ENCODE data around the gene NFASC.

NFASC gene

DNA sequence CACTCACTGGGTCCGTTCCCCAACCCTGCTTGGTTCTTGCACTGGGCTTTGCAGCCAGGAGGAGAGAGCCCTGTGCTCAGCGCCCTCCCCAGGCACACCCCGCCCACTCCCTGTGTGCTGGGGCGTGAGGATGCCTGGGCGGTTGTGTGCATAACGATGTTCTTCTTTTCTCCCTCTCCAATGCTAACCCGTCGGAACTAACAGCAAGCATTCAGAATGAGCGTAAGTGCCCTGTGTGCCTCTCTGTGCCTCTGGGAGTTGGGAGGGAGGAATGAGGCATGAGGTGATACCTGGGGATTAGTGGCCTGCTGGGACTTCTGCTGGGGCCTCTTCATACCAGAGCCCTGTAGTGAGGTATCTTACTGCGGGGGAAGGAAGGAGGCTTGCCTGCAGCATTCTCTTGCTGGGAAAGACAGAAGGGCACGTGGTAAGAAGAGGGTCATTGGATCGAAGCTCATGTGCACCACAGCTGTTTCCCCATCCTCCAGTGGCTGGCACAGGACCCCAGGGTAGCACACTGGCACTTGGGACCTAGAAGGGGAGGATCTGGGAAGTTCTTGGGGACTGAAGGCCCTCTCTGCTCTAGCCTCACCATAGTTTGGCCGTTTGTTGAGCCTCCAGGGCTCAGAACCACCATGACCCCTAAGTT lies 79.8 kb downstream of the NFASC start:
- in situ Hi-C loops (cut with HindIII; ENCODE audit: low sequenced_read_pairs) = loop anchor here (25.0 kb wide), 1 partner anchor 413 kb away; no protein-coding TSS in a partner anchor

- in situ Hi-C loops (cut with HindIII; ENCODE audit: low sequenced_read_pairs) = loop anchor here (25.0 kb wide), 1 partner anchor 421 kb away; no protein-coding TSS in a partner anchor
Observed at GRCh38 chr1:204958317-204959307, 88.0 kb downstream of the NFASC start.

DNA sequence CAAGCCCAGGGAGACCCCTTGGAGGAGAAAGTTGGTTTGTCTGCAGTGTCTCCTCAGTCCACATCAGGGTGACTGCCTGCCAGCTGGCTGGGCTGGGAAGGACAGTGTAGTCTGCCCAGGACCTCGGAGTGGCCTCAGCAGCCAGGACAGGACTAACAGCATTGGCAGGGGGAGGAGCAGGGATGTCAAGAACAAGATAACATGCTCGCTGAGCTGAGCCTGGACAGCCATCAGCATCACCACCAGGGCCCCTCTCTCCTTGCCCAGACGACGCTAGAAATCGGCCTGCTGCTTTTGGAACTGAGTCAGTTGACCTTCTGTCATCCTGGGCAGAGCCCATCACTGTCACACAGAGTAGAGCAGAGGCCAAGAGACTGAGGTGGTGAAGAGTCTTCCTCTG lies 88.7 kb downstream of the NFASC start:
- in situ Hi-C loops (cut with HindIII; ENCODE audit: low sequenced_read_pairs) = loop anchor here (25.0 kb wide), 1 partner anchor 422 kb away; no protein-coding TSS in a partner anchor

DNA sequence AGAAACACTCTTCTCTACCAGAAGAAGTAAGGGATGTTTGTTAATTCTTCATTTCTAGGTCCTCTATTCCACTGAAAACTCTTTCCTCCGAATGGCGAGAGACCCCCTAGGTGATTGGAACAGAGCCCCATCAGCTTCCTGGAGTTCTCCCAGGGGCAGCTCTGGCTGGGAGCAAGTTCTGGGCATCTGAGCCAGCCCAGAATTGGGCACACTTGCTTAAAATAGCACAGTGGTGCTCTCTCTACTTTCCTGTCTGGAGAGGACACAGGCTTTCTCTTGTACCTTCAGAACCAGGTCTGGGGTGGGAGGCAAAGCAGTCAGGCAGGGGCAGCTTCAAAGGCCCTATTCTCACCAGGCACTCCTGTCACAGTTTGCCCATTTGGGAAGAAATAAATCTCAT lies 89.2 kb downstream of the NFASC start:
- in situ Hi-C loops (cut with HindIII; ENCODE audit: low sequenced_read_pairs) = loop anchor here (25.0 kb wide), 1 partner anchor 423 kb away; no protein-coding TSS in a partner anchor

DNA sequence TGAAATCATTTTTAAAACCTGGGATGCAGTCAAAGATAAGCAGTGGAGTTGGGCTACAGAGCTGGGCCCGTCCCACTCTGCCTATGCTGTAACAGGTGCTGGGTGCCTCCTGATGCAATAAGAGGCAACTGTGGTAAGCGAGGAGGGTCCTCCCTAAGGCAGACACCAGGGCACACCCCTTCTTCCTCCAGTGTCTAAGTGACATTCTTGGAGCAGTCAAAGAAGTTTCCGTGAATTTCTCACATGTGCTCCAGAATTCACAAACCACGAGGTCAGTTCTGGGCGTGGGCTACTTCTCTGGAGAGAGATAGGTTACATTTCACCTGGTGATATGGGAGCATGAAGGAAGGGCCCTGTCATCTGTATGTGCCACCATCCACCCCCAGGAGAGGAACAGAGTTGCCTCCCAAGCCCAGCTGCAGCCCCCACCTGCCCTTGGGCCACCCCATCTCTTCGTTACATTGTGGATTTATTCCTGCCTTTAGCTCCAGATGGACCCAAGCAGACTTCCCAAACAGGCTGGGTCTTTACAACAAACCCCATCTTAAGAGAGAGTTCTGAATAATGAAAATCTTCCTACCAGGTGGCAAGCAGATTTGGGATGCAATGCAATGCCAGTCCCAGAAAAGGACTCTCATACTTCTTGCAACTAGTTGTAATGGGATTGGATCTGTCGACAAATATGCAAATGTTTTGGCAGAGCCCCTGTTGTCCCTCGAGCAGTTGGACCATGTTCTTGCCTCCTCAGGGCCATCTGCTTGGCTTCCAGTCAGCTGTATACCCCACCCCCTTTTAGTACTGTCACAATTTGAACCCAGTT lies 89.9 kb downstream of the NFASC start:
- in situ Hi-C loops (cut with HindIII; ENCODE audit: low sequenced_read_pairs) = loop anchor here (25.0 kb wide), 1 partner anchor 423 kb away; no protein-coding TSS in a partner anchor

DNA sequence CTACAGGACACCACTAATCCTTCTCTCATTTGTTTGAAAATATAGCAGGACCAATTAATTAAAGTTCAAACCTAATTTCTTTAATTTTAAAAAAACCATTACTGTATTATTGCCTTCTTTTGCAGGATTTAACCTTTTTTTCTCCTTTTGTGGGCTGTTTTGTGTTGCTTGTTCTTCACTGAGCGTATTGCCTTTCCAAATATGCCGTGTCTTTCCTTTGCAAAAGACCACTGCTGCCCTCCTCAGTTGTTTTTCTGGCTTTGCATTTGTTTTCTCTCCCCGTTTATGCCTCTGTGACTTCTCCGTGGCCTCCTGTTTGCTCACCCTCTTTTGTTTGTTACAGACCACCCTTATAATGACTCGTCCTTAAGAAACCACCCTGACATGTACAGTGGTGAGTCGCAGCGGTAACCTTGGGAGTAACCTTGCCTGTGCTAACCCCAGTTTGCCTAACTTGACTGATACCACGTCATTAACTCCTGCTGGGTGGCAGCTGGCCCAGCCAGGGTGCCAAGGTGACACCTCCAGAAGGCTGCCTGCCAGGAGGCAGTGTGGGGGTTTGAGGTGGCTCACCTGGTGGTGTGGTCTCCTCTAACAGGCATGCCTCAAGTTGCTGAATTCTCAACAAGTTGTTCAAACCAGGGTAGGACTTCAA lies 91.2 kb downstream of the NFASC start:
- in situ Hi-C loops (cut with HindIII; ENCODE audit: low sequenced_read_pairs) = loop anchor here (25.0 kb wide), 1 partner anchor 425 kb away; no protein-coding TSS in a partner anchor

GRCh38 chr1:204962742-204963632 lies 92.3 kb downstream of the NFASC start:
- in situ Hi-C loops (cut with HindIII; ENCODE audit: low sequenced_read_pairs) = loop anchor here (25.0 kb wide), 1 partner anchor 426 kb away; no protein-coding TSS in a partner anchor

DNA sequence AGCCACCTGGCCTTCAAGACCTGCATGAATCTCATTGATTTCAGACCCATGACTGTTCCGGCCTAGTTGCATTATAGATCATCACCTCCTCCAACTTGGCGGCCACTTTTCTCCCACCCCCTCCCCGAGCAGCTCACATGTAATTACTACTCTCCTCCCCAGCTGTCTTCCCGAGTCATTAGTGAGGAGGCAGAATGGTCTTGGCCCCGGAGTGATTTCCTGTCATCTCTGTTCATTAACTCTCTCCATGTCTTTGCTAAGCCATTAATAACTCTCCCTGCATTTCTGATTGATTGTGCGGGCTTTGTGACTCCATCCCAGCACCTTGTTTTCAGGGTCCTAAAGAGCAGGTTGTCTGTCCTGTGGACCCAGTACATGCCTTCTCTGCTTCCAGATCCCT lies 96.8 kb downstream of the NFASC start:
- in situ Hi-C loops (cut with HindIII; ENCODE audit: low sequenced_read_pairs) = loop anchor here (25.0 kb wide), 1 partner anchor 430 kb away; no protein-coding TSS in a partner anchor

- in situ Hi-C loops (cut with HindIII; ENCODE audit: low sequenced_read_pairs) = loop anchor here (25.0 kb wide), 1 partner anchor 431 kb away; no protein-coding TSS in a partner anchor
Observed at GRCh38 chr1:204968135-204968534, 97.5 kb downstream of the NFASC start.

DNA sequence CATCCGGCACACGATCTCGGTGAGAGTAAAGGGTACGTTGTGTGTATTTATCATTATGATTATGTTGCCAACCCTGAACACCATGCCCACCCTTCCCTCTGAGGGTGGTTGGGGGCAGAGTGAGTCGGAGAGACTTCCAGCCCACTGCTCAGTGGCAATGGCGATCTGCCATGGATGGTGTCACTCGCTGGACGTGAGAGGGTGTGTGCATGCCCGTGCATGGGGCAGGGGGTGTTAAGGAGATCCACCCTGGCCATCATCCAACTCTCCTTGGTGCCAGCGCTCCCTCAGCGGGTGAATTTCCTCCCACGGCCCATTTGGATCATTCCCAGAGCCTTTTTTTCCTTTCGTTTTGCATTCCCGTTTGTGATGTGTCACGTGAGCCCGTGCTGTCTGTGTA lies 98.3 kb downstream of the NFASC start:
- in situ Hi-C loops (cut with HindIII; ENCODE audit: low sequenced_read_pairs) = loop anchor here (25.0 kb wide), 1 partner anchor 432 kb away; no protein-coding TSS in a partner anchor

- in situ Hi-C loops (cut with HindIII; ENCODE audit: low sequenced_read_pairs) = loop anchor here (25.0 kb wide), 1 partner anchor 434 kb away; no protein-coding TSS in a partner anchor
Observed at GRCh38 chr1:204970937-204971336, 100.3 kb downstream of the NFASC start.

DNA sequence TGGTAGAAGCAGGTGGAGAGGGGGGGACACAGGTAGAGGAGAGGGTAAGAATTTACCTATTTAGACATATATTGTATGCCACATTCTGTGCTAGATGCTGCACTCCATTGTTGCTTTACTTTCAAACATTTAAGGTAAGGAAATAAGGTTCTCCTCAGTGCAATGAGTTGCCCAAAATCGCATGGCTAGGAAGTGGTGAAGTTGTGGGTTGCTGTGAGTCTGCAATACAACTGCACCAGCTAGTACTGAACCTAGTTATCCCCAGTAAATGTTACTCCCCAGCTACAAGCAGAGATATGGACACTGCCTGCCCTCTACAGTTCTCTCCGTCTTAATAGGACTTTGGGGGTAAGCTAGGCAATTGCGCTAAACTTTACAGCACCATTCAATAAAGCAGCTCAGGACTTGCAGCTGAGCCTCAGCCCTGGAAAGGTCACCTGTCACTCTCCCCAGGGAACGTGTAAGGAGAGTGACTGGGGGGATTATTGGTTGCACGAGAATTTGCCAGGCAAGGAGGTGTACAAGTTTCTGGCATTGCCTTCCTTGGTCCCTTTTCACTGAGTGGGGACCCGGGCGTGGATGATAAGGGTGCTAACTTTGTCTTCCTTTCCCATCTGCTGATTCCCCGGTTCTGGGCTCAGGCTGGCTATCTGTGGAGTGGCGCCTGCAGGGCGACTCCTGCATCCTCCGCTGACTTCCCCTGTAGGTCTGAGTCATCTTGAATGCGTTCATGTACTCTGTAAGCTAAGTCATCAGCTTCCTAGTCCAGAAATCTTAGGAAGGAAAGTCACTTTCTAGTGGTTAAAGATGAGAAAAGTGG lies 101.1 kb downstream of the NFASC start:
- in situ Hi-C loops (cut with HindIII; ENCODE audit: low sequenced_read_pairs) = loop anchor here (25.0 kb wide), 1 partner anchor 434 kb away; no protein-coding TSS in a partner anchor

DNA sequence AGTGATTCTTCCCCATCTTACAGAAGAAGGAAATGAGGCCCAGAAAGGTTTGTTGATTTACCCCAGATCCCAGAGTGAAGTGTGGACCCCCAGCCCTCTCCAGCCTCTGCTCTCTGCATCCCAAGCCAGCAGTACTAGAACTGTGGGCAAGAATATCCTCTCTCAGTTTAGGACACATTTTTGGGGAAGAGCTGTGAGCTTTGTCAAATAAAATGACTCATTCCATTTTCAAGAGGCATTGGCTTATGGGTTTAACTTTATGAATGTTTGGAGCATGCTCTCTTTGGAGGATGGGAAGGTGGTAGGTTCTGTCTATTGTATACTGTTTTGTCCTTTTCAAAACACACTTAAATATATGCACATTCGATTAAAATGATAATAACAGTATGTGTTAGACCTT lies 101.8 kb downstream of the NFASC start:
- in situ Hi-C loops (cut with HindIII; ENCODE audit: low sequenced_read_pairs) = loop anchor here (25.0 kb wide), 1 partner anchor 435 kb away; no protein-coding TSS in a partner anchor

DNA sequence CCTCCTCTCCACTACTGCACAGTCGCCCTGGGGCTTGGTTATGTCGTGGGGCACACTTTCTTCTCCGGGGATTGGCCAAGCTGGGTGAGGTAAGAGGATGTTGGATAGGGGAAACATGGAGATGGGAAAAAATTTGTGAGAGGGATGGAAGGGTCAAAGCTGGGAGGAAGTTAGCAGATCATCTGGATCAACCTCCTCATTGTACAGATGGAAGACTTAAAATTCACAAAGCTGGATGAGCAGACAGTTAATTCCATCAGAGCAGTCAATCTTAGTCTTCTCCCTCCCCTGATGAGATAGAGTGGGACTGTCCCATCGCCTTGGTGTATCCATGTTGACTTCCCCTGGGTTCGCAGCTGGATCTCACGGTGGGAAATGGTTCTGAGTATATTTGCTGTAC lies 102.8 kb downstream of the NFASC start:
- in situ Hi-C loops (cut with HindIII; ENCODE audit: low sequenced_read_pairs) = loop anchor here (25.0 kb wide), 1 partner anchor 436 kb away; no protein-coding TSS in a partner anchor

DNA sequence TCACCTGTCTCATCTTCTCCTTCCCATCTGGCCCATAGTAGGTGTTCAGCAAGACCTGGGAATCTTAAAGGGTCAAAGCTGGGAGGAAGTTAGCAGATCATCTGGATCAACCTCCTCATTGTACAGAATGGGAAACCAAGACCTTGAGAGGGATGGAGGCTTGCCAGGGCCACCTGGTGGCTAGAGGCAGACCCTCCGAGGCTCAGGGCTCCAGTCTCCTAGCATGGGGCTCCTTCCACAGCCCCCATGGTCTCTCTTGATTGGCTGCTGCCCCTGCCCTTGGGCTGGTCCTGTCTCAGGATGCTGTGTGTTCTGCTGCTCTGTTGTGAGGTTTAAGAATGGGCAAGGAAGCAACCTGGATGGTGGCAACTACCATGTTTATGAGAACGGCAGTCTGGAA lies 103.7 kb downstream of the NFASC start:
- in situ Hi-C loops (cut with HindIII; ENCODE audit: low sequenced_read_pairs) = loop anchor here (25.0 kb wide), 1 partner anchor 437 kb away; no protein-coding TSS in a partner anchor

GRCh38 chr1:204975021-204975420 lies 104.4 kb downstream of the NFASC start:
- in situ Hi-C loops (cut with HindIII; ENCODE audit: low sequenced_read_pairs) = no loop called here

- in situ Hi-C loops (cut with HindIII; ENCODE audit: low sequenced_read_pairs) = no loop called here
Observed at GRCh38 chr1:204975568-204976235, 105.0 kb downstream of the NFASC start.

Measured in DLD1 (cell line).